ENCODE data around the gene GPR148.
A peak's percentile ranks its signal among the peaks of the same experiment; 100 is the strongest.

- TF ChIP-seq CTCF (IDR thresholded peaks at IDR 0.05) (no peak), POLR2A (IDR thresholded peaks at IDR 0.05) (peak in 1 of 4 donors; percentile 53)
These were observed 1.5 kb upstream of the GPR148 start for GRCh38 chr2:130727286-130727924.
